Measurements from ENCODE around the gene MGST2.
A peak's percentile ranks its signal among the peaks of the same experiment; 100 is the strongest.
"Not testable (repeated sequence)": the region's sequence is repeated elsewhere in the genome, so short reads cannot be mapped to it uniquely, and the experiment has no call there.

Gene MGST2

GRCh38 chr4:139665690-139666529, at the start of gene MGST2:
Gene MGST2, plus strand, starts transcription at chr4:139665819. Its CDS starts 201 bp downstream, at chr4:139666020.
- DNase-seq (ENCODE audit: low read depth in 2 of 3, low spot score in 2 of 3) = peak in 2 of 3 experiments; percentile 11 to 17

GRCh38 chr4:139617702-139618490, 47.7 kb upstream of the MGST2 start:
- DNase-seq (ENCODE audit: low read depth in 2 of 3, low spot score in 2 of 3) = no peak

GRCh38 chr4:139619644-139620043, 46.0 kb upstream of the MGST2 start:
- DNase-seq (ENCODE audit: low read depth in 2 of 3, low spot score in 2 of 3) = no peak

- DNase-seq (ENCODE audit: low read depth in 2 of 3, low spot score in 2 of 3) = no peak
Observed at GRCh38 chr4:139622901-139623381, 42.7 kb upstream of the MGST2 start.

GRCh38 chr4:139624441-139625092, 41.1 kb upstream of the MGST2 start:
- no peak for DNase-seq (ENCODE audit: low read depth in 2 of 3, low spot score in 2 of 3)

- no peak for DNase-seq (ENCODE audit: low read depth in 2 of 3, low spot score in 2 of 3)
Observed at GRCh38 chr4:139625093-139625455, 40.5 kb upstream of the MGST2 start.

- DNase-seq (ENCODE audit: low read depth in 2 of 3, low spot score in 2 of 3) = no peak
Observed at GRCh38 chr4:139625482-139625881, 40.1 kb upstream of the MGST2 start.

- no peak for DNase-seq (ENCODE audit: low read depth in 2 of 3, low spot score in 2 of 3)
Observed at GRCh38 chr4:139628184-139629012, 37.2 kb upstream of the MGST2 start.

- no peak for DNase-seq (ENCODE audit: low read depth in 2 of 3, low spot score in 2 of 3)
Observed at GRCh38 chr4:139629436-139630125, 36.0 kb upstream of the MGST2 start.

- no peak for DNase-seq (ENCODE audit: low read depth in 2 of 3, low spot score in 2 of 3)
Observed at GRCh38 chr4:139630126-139630495, 35.5 kb upstream of the MGST2 start.

GRCh38 chr4:139630991-139631390, 34.6 kb upstream of the MGST2 start:
- no peak for DNase-seq (ENCODE audit: low read depth in 2 of 3, low spot score in 2 of 3)

- DNase-seq (ENCODE audit: low read depth in 2 of 3, low spot score in 2 of 3) = no peak
Observed at GRCh38 chr4:139631791-139632190, 33.8 kb upstream of the MGST2 start.

GRCh38 chr4:139632739-139633138, 32.9 kb upstream of the MGST2 start:
- not testable (repeated sequence) for DNase-seq (ENCODE audit: low read depth in 2 of 3, low spot score in 2 of 3)

GRCh38 chr4:139633195-139633594, 32.4 kb upstream of the MGST2 start:
- DNase-seq (ENCODE audit: low read depth in 2 of 3, low spot score in 2 of 3) = no peak

- DNase-seq (ENCODE audit: low read depth in 2 of 3, low spot score in 2 of 3) = no peak
Observed at GRCh38 chr4:139633661-139634060, 32.0 kb upstream of the MGST2 start.

- DNase-seq (ENCODE audit: low read depth in 2 of 3, low spot score in 2 of 3) = no peak
Observed at GRCh38 chr4:139635966-139636365, 29.7 kb upstream of the MGST2 start.

GRCh38 chr4:139638306-139638705, 27.3 kb upstream of the MGST2 start:
- DNase-seq (ENCODE audit: low read depth in 2 of 3, low spot score in 2 of 3) = not testable (repeated sequence)

GRCh38 chr4:139639654-139640053, 26.0 kb upstream of the MGST2 start:
- DNase-seq (ENCODE audit: low read depth in 2 of 3, low spot score in 2 of 3) = no peak

GRCh38 chr4:139641218-139641617, 24.4 kb upstream of the MGST2 start:
- DNase-seq (ENCODE audit: low read depth in 2 of 3, low spot score in 2 of 3) = no peak

- no peak for DNase-seq (ENCODE audit: low read depth in 2 of 3, low spot score in 2 of 3)
Observed at GRCh38 chr4:139642364-139642763, 23.3 kb upstream of the MGST2 start.

All from activated CD8-positive, alpha-beta memory T cell treated with anti-CD3 and anti-CD28 coated beads for 48 hours (primary cell).